Caco-2 (cell line): ENCODE data around the gene CEACAM20. TPM values are rescaled to one million over a fixed set of nuclear protein-coding genes. Genes with fewer than 3 reads are reported as not detected.

Source experiments
- BruUV-seq: library from RNA; stranded (reverse); fragments of 400-500 nt; replicated peaks from 2 replicates; lab custom pipeline; 2021; lab: Mats Ljungman, UMichigan
- CTCF ChIA-PET: fragments of 300-600 bp; sonication (Branson Sonifier 250); formaldehyde crosslinking; loops from one replicate; lab custom pipeline; 2022; ENCODE audit warnings: antibody characterized with exemption; lab: Charles Lee
- POLR2A ChIA-PET: fragments of 300-600 bp; sonication (Branson Sonifier 250); formaldehyde crosslinking; loops from one replicate; lab custom pipeline; 2022; ENCODE audit warnings: antibody characterized with exemption; lab: Charles Lee
- DNase-seq, 2 experiments: peaks; one replicate each; pipeline versions ENCODE4 v3.0.0 to v3.0.0-alpha.2; 2020 to 2022
- H3K27me3 ChIP-seq: replicated peaks from 2 replicates; pipeline ENCODE4 v1.6.0; 2011; ENCODE audit warnings: low read length; ENCODE audit not compliant: control insufficient read depth, insufficient read depth
- H3K36me3 ChIP-seq: 2 replicates; pipeline ENCODE4 v1.5.1; 2011; ENCODE audit warnings: low read length; ENCODE audit not compliant: control insufficient read depth, insufficient read depth
- H3K4me1 ChIP-seq: fragments of 250-450 bp; sonication (Bioruptor Pico); 2 replicates; pipeline ENCODE4 v1.5.1; 2020; ENCODE audit warnings: mild to moderate bottlenecking
- H3K4me3 ChIP-seq: 2 replicates; pipeline ENCODE4 v1.5.1; 2011; ENCODE audit warnings: low read depth, mild to moderate bottlenecking, control low read depth, low read length
- H3K9me3 ChIP-seq: fragments of 250-450 bp; sonication (Bioruptor Pico); 2 replicates; pipeline ENCODE4 v1.5.1; 2020; ENCODE audit warnings: mild to moderate bottlenecking, moderate library complexity
- H3K27ac Mint-ChIP-seq: one replicate; pipeline ENCODE4 v1.8.0; 2022; ENCODE audit warnings: mixed read lengths; ENCODE audit not compliant: unreplicated experiment
- H3K27me3 Mint-ChIP-seq: one replicate; pipeline ENCODE4 v1.8.0; 2022; ENCODE audit warnings: mixed read lengths; ENCODE audit not compliant: insufficient read depth, unreplicated experiment
- H3K36me3 Mint-ChIP-seq: one replicate; pipeline ENCODE4 v1.8.0; 2022; ENCODE audit warnings: mild to moderate bottlenecking, mixed read lengths; ENCODE audit not compliant: insufficient read depth, unreplicated experiment
- H3K4me1 Mint-ChIP-seq: one replicate; pipeline ENCODE4 v1.8.0; 2022; ENCODE audit warnings: low read depth, mixed read lengths; ENCODE audit not compliant: unreplicated experiment
- H3K4me3 Mint-ChIP-seq: one replicate; pipeline ENCODE4 v1.8.0; 2022; ENCODE audit warnings: mild to moderate bottlenecking, moderate library complexity, mixed read lengths; ENCODE audit not compliant: unreplicated experiment
- H3K9me3 Mint-ChIP-seq: one replicate; pipeline ENCODE4 v1.8.0; 2022; ENCODE audit warnings: mixed read lengths; ENCODE audit not compliant: unreplicated experiment
- intact Hi-C: fragments of 100-400 bp; cut with micrococcal nuclease; formaldehyde crosslinking; loops from one replicate; pipeline ENCODE4 v1.10.0; 2022; ENCODE audit not compliant: unreplicated experiment
- total RNA-seq: library from RNA; stranded (reverse); gene quantifications from 2 replicates; pipeline ENCODE4 v1.2.3, GENCODE V29; 2022
- TF ChIP-seq, protein P1 (sequence below), 2 experiments: fragments of 200-600 bp in 1 of 2; IDR thresholded peaks; 1 replicate in 1 of 2; 2 replicates in 1 of 2; pipeline versions ENCODE4 v1.5.1 to v1.8.0; 2011 to 2022; ENCODE audit warnings: antibody characterized with exemption in 1 of 2, control low read depth in 1 of 2, inconsistent platforms in 1 of 2, low read depth in 1 of 2, low read length in 1 of 2, mild to moderate bottlenecking in 1 of 2, moderate library complexity in 1 of 2; ENCODE audit not compliant: insufficient read depth in 1 of 2, severe bottlenecking in 1 of 2, unreplicated experiment in 1 of 2

CEACAM20 gene
- total RNA-seq, 1 experiment from 2014 or later: not detected

DNA sequence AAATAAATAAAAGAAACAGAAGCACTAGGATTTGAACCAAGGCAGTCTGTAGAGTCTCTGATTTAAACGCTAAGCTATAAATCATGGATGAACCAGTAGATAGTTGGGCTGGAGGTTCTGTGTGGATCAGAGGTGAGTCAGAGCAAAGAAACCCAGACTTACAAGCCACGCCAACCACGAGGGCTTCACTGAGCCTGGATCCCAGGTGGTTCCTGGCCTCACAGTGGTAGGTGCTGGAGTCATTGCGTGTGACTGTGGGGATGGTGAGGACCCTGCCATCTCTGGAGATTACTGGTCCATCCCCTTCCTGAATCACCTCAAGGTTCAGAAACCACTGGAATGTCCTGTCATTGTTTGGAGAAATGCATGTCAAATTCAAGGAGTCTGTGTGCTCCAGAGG, 19.3 kb upstream of the CEACAM20 start:
- H3K9me3 Mint-ChIP-seq: peaks cover 10% of the 10 kb centered on the region

GRCh38 chr19:44544031-44544430, 14.6 kb upstream of the CEACAM20 start:
- H3K27ac Mint-ChIP-seq: no peak overlapping the region
- POLR2A ChIA-PET: no interaction called here
- H3K4me1 Mint-ChIP-seq: peaks cover 13% of the 10 kb centered on the region
- CTCF ChIA-PET: no interaction called here
- Histone ChIP-seq H3K36me3 (no peaks in the 10 kb centered on the region), H3K4me1 (no peaks in the 10 kb centered on the region), H3K4me3 (no peak overlapping the region), H3K9me3 (no peaks in the 10 kb centered on the region), H3K27me3 (no peaks in the 10 kb centered on the region)
- no peaks in the 10 kb centered on the region for H3K36me3 Mint-ChIP-seq
- intact Hi-C loops: no loop called here
- TF ChIP-seq, protein P1, sequence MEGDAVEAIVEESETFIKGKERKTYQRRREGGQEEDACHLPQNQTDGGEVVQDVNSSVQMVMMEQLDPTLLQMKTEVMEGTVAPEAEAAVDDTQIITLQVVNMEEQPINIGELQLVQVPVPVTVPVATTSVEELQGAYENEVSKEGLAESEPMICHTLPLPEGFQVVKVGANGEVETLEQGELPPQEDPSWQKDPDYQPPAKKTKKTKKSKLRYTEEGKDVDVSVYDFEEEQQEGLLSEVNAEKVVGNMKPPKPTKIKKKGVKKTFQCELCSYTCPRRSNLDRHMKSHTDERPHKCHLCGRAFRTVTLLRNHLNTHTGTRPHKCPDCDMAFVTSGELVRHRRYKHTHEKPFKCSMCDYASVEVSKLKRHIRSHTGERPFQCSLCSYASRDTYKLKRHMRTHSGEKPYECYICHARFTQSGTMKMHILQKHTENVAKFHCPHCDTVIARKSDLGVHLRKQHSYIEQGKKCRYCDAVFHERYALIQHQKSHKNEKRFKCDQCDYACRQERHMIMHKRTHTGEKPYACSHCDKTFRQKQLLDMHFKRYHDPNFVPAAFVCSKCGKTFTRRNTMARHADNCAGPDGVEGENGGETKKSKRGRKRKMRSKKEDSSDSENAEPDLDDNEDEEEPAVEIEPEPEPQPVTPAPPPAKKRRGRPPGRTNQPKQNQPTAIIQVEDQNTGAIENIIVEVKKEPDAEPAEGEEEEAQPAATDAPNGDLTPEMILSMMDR (IDR thresholded peaks at IDR 0.05; ENCODE audit: insufficient read depth in 1 of 2, low read depth in 1 of 2, low read length in 1 of 2, severe bottlenecking in 1 of 2, unreplicated experiment in 1 of 2): no peak
- H3K27me3 Mint-ChIP-seq: no peaks in the 10 kb centered on the region
- H3K4me3 Mint-ChIP-seq: no peak overlapping the region
- peaks cover 11% of the 10 kb centered on the region for H3K9me3 Mint-ChIP-seq
- DNase-seq: no peak
- no TSS peak for BruUV-seq

More for the DNA sequence above, 19.3 kb upstream of the CEACAM20 start:
- no peak for DNase-seq
- ChIA-PET POLR2A (no interaction called here), CTCF (interaction anchor here (0.6 kb wide), 1 partner anchor 491 kb away, joined by 3 read pairs; no protein-coding TSS in a partner anchor)
- Mint-ChIP-seq H3K36me3 (no peaks in the 10 kb centered on the region), H3K4me1 (peaks cover 19% of the 10 kb centered on the region), H3K27me3 (no peaks in the 10 kb centered on the region), H3K4me3 (no peak overlapping the region), H3K27ac (no peak overlapping the region)
- Histone ChIP-seq H3K27me3 (no peaks in the 10 kb centered on the region), H3K4me1 (no peaks in the 10 kb centered on the region), H3K4me3 (no peak overlapping the region), H3K9me3 (no peaks in the 10 kb centered on the region), H3K36me3 (no peaks in the 10 kb centered on the region)
- TF ChIP-seq, protein P1 (IDR thresholded peaks at IDR 0.05; ENCODE audit: insufficient read depth in 1 of 2, low read depth in 1 of 2, low read length in 1 of 2, severe bottlenecking in 1 of 2, unreplicated experiment in 1 of 2): no peak
- intact Hi-C loops: no loop called here
- BruUV-seq: no TSS peak

DNA sequence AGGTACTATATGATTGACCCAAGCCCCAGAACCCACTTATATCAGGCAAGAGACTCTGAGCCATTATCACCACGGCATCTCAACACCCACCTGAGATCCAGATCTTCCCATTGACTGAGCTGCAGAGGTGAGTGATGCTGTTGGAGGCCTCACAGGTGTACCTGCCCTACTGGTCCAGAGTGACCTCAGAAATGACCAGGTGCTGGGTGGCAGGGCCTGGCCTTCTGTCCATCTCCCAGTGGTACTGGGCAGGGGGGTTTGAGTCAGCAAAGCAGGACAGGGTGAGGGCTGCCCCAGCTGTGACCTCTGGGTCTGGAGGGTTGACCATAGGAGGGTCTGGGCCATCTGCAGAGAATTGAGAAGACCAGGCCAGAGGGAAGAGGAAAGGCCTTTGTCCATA, 13.2 kb upstream of the CEACAM20 start:
- BruUV-seq: no TSS peak
- CTCF ChIA-PET: interaction anchor here (1.0 kb wide), 1 partner anchor 28 kb away, joined by 4 read pairs; no protein-coding TSS in a partner anchor
- peaks cover 7% of the 10 kb centered on the region for H3K4me1 Mint-ChIP-seq

More for the DNA sequence above, 13.2 kb upstream of the CEACAM20 start:
- no peak overlapping the region for H3K4me3 ChIP-seq
- Mint-ChIP-seq H3K4me3 (no peak overlapping the region), H3K27me3 (peaks cover 3% of the 10 kb centered on the region), H3K9me3 (peaks cover 11% of the 10 kb centered on the region), H3K36me3 (no peaks in the 10 kb centered on the region), H3K27ac (no peak overlapping the region)
- H3K9me3 ChIP-seq: no peaks in the 10 kb centered on the region
- H3K36me3 ChIP-seq: no peaks in the 10 kb centered on the region
- no peak for DNase-seq
- POLR2A ChIA-PET: interaction anchor here (0.6 kb wide), 1 partner anchor 13 kb away, joined by 3 read pairs; no protein-coding TSS in a partner anchor
- TF ChIP-seq, protein P1 (IDR thresholded peaks at IDR 0.05; ENCODE audit: insufficient read depth in 1 of 2, low read depth in 1 of 2, low read length in 1 of 2, severe bottlenecking in 1 of 2, unreplicated experiment in 1 of 2): no peak
- H3K27me3 ChIP-seq: no peaks in the 10 kb centered on the region
- H3K4me1 ChIP-seq: no peaks in the 10 kb centered on the region
- intact Hi-C loops: no loop called here
